LNCAP (cell line): ENCODE data around the gene CYP26B1.

Experiments used
- CTCF ChIP-seq: fragments of 450-650 bp; IDR thresholded peaks from 2 replicates; pipeline ENCODE4 v1.5.1; 2017; ENCODE audit warnings: mild to moderate bottlenecking

CYP26B1 gene

GRCh38 chr2:72084584-72084976, 63.1 kb downstream of the CYP26B1 start:
- TF ChIP-seq CTCF, result no peak

GRCh38 chr2:72083751-72084583, 63.7 kb downstream of the CYP26B1 start:
- TF ChIP-seq CTCF, result no peak

- no peak for TF ChIP-seq CTCF
Observed at GRCh38 chr2:72082887-72083286, 64.8 kb downstream of the CYP26B1 start.

GRCh38 chr2:72082021-72082601, 65.6 kb downstream of the CYP26B1 start:
- TF ChIP-seq CTCF, result no peak

- no peak for TF ChIP-seq CTCF
Observed at GRCh38 chr2:72081451-72081850, 66.2 kb downstream of the CYP26B1 start.

- no peak for TF ChIP-seq CTCF
Observed at GRCh38 chr2:72080286-72081145, 67.1 kb downstream of the CYP26B1 start.
